Inflammatory macrophage (primary cell): ENCODE data around the gene TRABD2A.
"Not testable (repeated sequence)": the region's sequence is repeated elsewhere in the genome, so short reads cannot be mapped to it uniquely, and the experiment has no call there.

ENCODE experiments used
- DNase-seq, 2 donors: peaks; one replicate each; pipeline ENCODE4 v3.0.0-alpha.2; 2020 to 2022

Gene TRABD2A

GRCh38 chr2:84773562-84773961 lies 107.3 kb downstream of the TRABD2A start:
- DNase-seq: not testable (repeated sequence)
